HEK293T (cell line): ENCODE results near the gene NT5DC2.

Experiments used
- BHLHE40 ChIP-seq: fragments of 450-650 bp; IDR thresholded peaks from 2 replicates; pipeline ENCODE4 v1.6.1; 2016; ENCODE audit warnings: mild to moderate bottlenecking, moderate library complexity, borderline replicate concordance
- ELF4 ChIP-seq: fragments of 450-650 bp; IDR thresholded peaks from 2 replicates; pipeline ENCODE4 v1.6.1; 2017; ENCODE audit warnings: antibody characterized with exemption
- NFRKB ChIP-seq: fragments of 450-650 bp; IDR thresholded peaks from 2 replicates; pipeline ENCODE4 v1.6.1; 2016; ENCODE audit warnings: mild to moderate bottlenecking, moderate library complexity
- TARDBP ChIP-seq: fragments of 450-650 bp; IDR thresholded peaks from 2 replicates; pipeline ENCODE4 v1.6.1; 2016
- ZNF384 ChIP-seq: fragments of 450-650 bp; IDR thresholded peaks from 2 replicates; pipeline ENCODE4 v1.6.1; 2016

DNA sequence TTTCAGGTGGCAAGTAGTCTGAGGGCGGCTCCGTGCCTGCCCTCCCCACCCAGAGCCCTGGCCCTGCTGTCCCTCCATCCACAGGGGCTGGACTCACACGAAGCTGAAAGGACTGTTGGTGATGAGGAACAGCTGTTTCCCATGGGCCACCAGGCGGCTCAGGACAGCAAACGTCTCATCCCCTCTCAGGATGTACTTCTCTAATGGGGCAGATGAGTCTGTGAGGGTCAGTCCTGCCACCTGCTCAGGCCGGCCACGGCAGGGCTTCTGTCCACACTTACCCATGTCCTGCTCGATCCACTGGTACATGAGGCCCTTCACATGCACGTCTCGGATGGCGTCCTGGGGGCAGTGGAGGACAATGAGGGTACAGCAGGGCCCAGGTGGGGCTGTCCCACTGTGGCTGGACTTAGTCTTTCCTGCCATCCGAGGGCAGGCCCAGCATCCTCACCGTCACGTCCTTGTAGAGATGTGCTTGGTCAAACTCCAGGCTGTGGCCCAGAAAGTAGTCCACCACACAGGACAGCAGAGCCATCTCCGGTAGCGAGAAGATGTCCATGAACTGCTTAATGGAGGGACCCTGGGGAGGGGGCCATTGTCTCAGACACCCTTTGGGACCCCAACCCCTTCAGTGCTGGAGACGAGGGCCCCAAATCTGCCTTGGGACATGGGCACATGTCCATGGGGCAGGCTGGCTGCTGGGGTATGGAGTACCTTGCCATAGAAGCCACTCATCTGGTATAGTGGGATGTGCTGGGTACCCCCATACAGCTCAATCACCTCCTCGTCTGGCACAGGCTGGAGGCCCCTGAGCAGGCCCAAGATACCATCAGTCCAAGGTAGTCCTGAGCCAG is 5.7 kb downstream of the NT5DC2 start:
- TF ChIP-seq NFRKB = no peak
- no peak for TF ChIP-seq ZNF384
- no peak for TF ChIP-seq ELF4
- TF ChIP-seq TARDBP = no peak
- no peak for TF ChIP-seq BHLHE40
